ENCODE results near the gene C20orf144. TPM values are rescaled to one million over a fixed set of nuclear protein-coding genes. Genes with fewer than 3 reads are reported as not detected.

The C20orf144 gene
- total RNA-seq, 1 donor from 2014 or later = 0.13 TPM

- TF ChIP-seq CTCF (IDR thresholded peaks at IDR 0.05) = no peak
- H3K9me3 Mint-ChIP-seq (ENCODE audit: unreplicated experiment) = no peaks in the 10 kb centered on the region
- H3K36me3 Mint-ChIP-seq (ENCODE audit: unreplicated experiment) = no peaks in the 10 kb centered on the region
- H3K27me3 Mint-ChIP-seq (ENCODE audit: unreplicated experiment) = no peaks in the 10 kb centered on the region
- no peaks in the 10 kb centered on the region for H3K4me1 Mint-ChIP-seq (ENCODE audit: unreplicated experiment)
- no peak overlapping the region for H3K4me3 Mint-ChIP-seq (ENCODE audit: unreplicated experiment)
- no peak overlapping the region for H3K27ac Mint-ChIP-seq (ENCODE audit: unreplicated experiment)
- DNase-seq (ENCODE audit: extremely low spot score, unreplicated experiment) = no peak
These were observed 47.9 kb downstream of the C20orf144 start for GRCh38 chr20:33709905-33710541.

GRCh38 chr20:33710681-33711445 is 48.7 kb downstream of the C20orf144 start:
- Mint-ChIP-seq H3K9me3 (ENCODE audit: unreplicated experiment) (no peaks in the 10 kb centered on the region), H3K4me3 (ENCODE audit: unreplicated experiment) (no peak overlapping the region), H3K36me3 (ENCODE audit: unreplicated experiment) (no peaks in the 10 kb centered on the region), H3K27me3 (ENCODE audit: unreplicated experiment) (no peaks in the 10 kb centered on the region), H3K27ac (ENCODE audit: unreplicated experiment) (no peak overlapping the region), H3K4me1 (ENCODE audit: unreplicated experiment) (no peaks in the 10 kb centered on the region)
- no peak for TF ChIP-seq CTCF (IDR thresholded peaks at IDR 0.05)
- DNase-seq (ENCODE audit: extremely low spot score, unreplicated experiment) = no peak

- no peaks in the 10 kb centered on the region for H3K27me3 Mint-ChIP-seq (ENCODE audit: unreplicated experiment)
- no peak for TF ChIP-seq CTCF (IDR thresholded peaks at IDR 0.05)
- no peaks in the 10 kb centered on the region for H3K9me3 Mint-ChIP-seq (ENCODE audit: unreplicated experiment)
- H3K36me3 Mint-ChIP-seq (ENCODE audit: unreplicated experiment) = no peaks in the 10 kb centered on the region
- no peak overlapping the region for H3K4me3 Mint-ChIP-seq (ENCODE audit: unreplicated experiment)
- H3K27ac Mint-ChIP-seq (ENCODE audit: unreplicated experiment) = no peak overlapping the region
- no peaks in the 10 kb centered on the region for H3K4me1 Mint-ChIP-seq (ENCODE audit: unreplicated experiment)
- DNase-seq (ENCODE audit: extremely low spot score, unreplicated experiment) = no peak
These were observed 49.3 kb downstream of the C20orf144 start for GRCh38 chr20:33711446-33711738.

Other genes starting within 250 kb of the C20orf144 start
- gene SNTA1, start 218.6 kb upstream of the C20orf144 start, total RNA-seq = 28.9 and 33.8 TPM in 2 replicates
- gene CBFA2T2, start 172.2 kb upstream of the C20orf144 start, total RNA-seq = 19.6 and 19.9 TPM in 2 replicates
- gene ACTL10, start 4.6 kb downstream of the C20orf144 start, total RNA-seq = 0.52 and 0.54 TPM in 2 replicates
- 29.1 and 30.0 TPM in 2 replicates for gene NECAB3, start 12.1 kb downstream of the C20orf144 start, total RNA-seq
- gene E2F1, start 24.1 kb downstream of the C20orf144 start, total RNA-seq = 5.6 and 6.3 TPM in 2 replicates
- 2.1 and 3.4 TPM in 2 replicates for gene PXMP4, start 58.0 kb downstream of the C20orf144 start, total RNA-seq
- 2.6 and 3.4 TPM in 2 replicates for gene ZNF341, start 69.7 kb downstream of the C20orf144 start, total RNA-seq
- gene CHMP4B, start 149.0 kb downstream of the C20orf144 start, total RNA-seq = 87.5 and 92.5 TPM in 2 replicates